Measurements from ENCODE around the gene KCNMB4. TPM values are rescaled to one million over a fixed set of nuclear protein-coding genes. Genes with fewer than 3 reads are reported as not detected.

Gene KCNMB4
- total RNA-seq, 1 experiment from 2014 or later, result 0.13 TPM

DNA sequence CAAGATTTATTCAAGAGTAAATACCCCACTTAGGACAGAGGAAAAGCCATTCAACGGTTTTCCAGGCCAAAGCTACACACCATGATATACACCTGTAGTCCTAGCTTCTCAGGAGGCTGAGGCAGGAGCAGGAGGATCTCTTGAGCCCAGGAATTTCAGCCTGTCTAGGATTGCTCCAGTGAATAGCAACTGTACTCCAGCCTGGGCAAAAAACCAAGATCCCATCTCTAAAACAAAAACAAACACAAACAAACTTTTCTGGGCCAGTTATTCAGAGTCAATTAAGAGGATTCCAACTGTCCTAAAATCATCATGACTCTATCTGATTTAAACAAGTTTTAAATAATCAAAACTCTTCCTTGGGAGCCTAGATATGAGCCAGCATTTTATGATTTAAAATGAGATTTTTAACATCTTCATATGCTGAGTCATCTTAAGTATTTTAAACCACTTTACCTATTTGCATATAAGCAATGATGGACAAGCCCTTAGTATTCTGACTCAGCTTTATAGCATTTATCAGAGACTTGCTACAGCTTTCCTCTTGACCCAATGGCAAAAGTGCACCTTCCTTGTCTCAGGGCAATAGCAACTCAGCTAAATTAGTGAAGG is 77.1 kb downstream of the KCNMB4 start:
- ATAC-seq (no peak), DNase-seq (ENCODE audit: low read depth, low spot score) (no peak)
- Histone ChIP-seq H3K36me3 (ENCODE audit: control insufficient read depth, insufficient read depth, low read length) (no peaks in the 10 kb centered on the region), H3K27ac (ENCODE audit: low read length) (no peak overlapping the region), H3K4me3 (ENCODE audit: low read depth in 2 of 2, low read length in 2 of 2) (no peak overlapping the region), H3K9me3 (ENCODE audit: control insufficient read depth, insufficient read depth, low read depth, low read length) (no peaks in the 10 kb centered on the region), H3K27me3 (ENCODE audit: control insufficient read depth, insufficient read depth, low read length) (no peaks in the 10 kb centered on the region), H3K4me1 (ENCODE audit: control insufficient read depth, insufficient read depth, low read length) (no peaks in the 10 kb centered on the region)
- no TSS peak for BruUV-seq (replicated peaks)
- in situ Hi-C loops (cut with HindIII; ENCODE audit: low pct_unique_long_range_greater_than_20kb, low sequenced_read_pairs) (no loop called here), intact Hi-C loops (cut with micrococcal nuclease; ENCODE audit: unreplicated experiment) (no loop called here)
- no peak for TF ChIP-seq POLR2AphosphoS5 (IDR thresholded peaks at IDR 0.05; ENCODE audit: low read depth, low read length)
- TF ChIP-seq, protein P1, sequence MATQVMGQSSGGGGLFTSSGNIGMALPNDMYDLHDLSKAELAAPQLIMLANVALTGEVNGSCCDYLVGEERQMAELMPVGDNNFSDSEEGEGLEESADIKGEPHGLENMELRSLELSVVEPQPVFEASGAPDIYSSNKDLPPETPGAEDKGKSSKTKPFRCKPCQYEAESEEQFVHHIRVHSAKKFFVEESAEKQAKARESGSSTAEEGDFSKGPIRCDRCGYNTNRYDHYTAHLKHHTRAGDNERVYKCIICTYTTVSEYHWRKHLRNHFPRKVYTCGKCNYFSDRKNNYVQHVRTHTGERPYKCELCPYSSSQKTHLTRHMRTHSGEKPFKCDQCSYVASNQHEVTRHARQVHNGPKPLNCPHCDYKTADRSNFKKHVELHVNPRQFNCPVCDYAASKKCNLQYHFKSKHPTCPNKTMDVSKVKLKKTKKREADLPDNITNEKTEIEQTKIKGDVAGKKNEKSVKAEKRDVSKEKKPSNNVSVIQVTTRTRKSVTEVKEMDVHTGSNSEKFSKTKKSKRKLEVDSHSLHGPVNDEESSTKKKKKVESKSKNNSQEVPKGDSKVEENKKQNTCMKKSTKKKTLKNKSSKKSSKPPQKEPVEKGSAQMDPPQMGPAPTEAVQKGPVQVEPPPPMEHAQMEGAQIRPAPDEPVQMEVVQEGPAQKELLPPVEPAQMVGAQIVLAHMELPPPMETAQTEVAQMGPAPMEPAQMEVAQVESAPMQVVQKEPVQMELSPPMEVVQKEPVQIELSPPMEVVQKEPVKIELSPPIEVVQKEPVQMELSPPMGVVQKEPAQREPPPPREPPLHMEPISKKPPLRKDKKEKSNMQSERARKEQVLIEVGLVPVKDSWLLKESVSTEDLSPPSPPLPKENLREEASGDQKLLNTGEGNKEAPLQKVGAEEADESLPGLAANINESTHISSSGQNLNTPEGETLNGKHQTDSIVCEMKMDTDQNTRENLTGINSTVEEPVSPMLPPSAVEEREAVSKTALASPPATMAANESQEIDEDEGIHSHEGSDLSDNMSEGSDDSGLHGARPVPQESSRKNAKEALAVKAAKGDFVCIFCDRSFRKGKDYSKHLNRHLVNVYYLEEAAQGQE (IDR thresholded peaks at IDR 0.05; ENCODE audit: insufficient read depth in 1 of 2, low read depth in 2 of 2, low read length in 1 of 2), result no peak
- TF ChIP-seq TCF7L2 (IDR thresholded peaks at IDR 0.05; ENCODE audit: low read depth, low read length), result no peak
- ChIA-PET POLR2A (no interaction called here), CTCF (no interaction called here)

GRCh38 chr12:70444903-70445302 is 78.8 kb downstream of the KCNMB4 start:
- ATAC-seq (no peak), DNase-seq (ENCODE audit: low read depth, low spot score) (no peak)
- CTCF ChIA-PET, result no interaction called here
- intact Hi-C loops (cut with micrococcal nuclease; ENCODE audit: unreplicated experiment), result no loop called here
- no peak overlapping the region for H3K4me3 ChIP-seq (ENCODE audit: low read depth in 2 of 2, low read length in 2 of 2)
- BruUV-seq (replicated peaks), result no TSS peak
- no peaks in the 10 kb centered on the region for H3K27me3 ChIP-seq (ENCODE audit: control insufficient read depth, insufficient read depth, low read length)
- H3K9me3 ChIP-seq (ENCODE audit: control insufficient read depth, insufficient read depth, low read depth, low read length), result no peaks in the 10 kb centered on the region
- H3K36me3 ChIP-seq (ENCODE audit: control insufficient read depth, insufficient read depth, low read length), result no peaks in the 10 kb centered on the region
- no peaks in the 10 kb centered on the region for H3K4me1 ChIP-seq (ENCODE audit: control insufficient read depth, insufficient read depth, low read length)
- in situ Hi-C loops (cut with HindIII; ENCODE audit: low pct_unique_long_range_greater_than_20kb, low sequenced_read_pairs), result no loop called here
- no peak overlapping the region for H3K27ac ChIP-seq (ENCODE audit: low read length)
- no peak for TF ChIP-seq SIN3A (IDR thresholded peaks at IDR 0.05; ENCODE audit: borderline replicate concordance, insufficient read depth, low read depth, low read length)
- POLR2A ChIA-PET, result no interaction called here

- POLR2A ChIA-PET, result no interaction called here
- Histone ChIP-seq H3K27ac (ENCODE audit: low read length) (no peak overlapping the region), H3K4me3 (ENCODE audit: low read depth in 2 of 2, low read length in 2 of 2) (no peak overlapping the region), H3K4me1 (ENCODE audit: control insufficient read depth, insufficient read depth, low read length) (no peaks in the 10 kb centered on the region), H3K27me3 (ENCODE audit: control insufficient read depth, insufficient read depth, low read length) (no peaks in the 10 kb centered on the region), H3K9me3 (ENCODE audit: control insufficient read depth, insufficient read depth, low read depth, low read length) (no peaks in the 10 kb centered on the region), H3K36me3 (ENCODE audit: control insufficient read depth, insufficient read depth, low read length) (no peaks in the 10 kb centered on the region)
- TF ChIP-seq, protein P1 (IDR thresholded peaks at IDR 0.05; ENCODE audit: insufficient read depth in 1 of 2, low read depth in 2 of 2, low read length in 1 of 2), result no peak
- TF ChIP-seq POLR2AphosphoS5 (IDR thresholded peaks at IDR 0.05; ENCODE audit: low read depth, low read length), result no peak
- no peak for TF ChIP-seq TCF7L2 (IDR thresholded peaks at IDR 0.05; ENCODE audit: low read depth, low read length)
- no peak for TF ChIP-seq CTCF (IDR thresholded peaks at IDR 0.05)
- no peak for TF ChIP-seq SIN3A (IDR thresholded peaks at IDR 0.05; ENCODE audit: borderline replicate concordance, insufficient read depth, low read depth, low read length)
- ATAC-seq, result no peak
- BruUV-seq (replicated peaks), result no TSS peak
- in situ Hi-C loops (cut with HindIII; ENCODE audit: low pct_unique_long_range_greater_than_20kb, low sequenced_read_pairs), result no loop called here
- intact Hi-C loops (cut with micrococcal nuclease; ENCODE audit: unreplicated experiment), result no loop called here
- DNase-seq (ENCODE audit: low read depth, low spot score), result no peak
- CTCF ChIA-PET, result no interaction called here
These were observed 82.3 kb downstream of the KCNMB4 start for GRCh38 chr12:70448371-70448770.
